HG03066 (cell line): ENCODE results near the gene MARCHF3.

Experiments used
- ATAC-seq: cut with Tn5 transposase; IDR thresholded peaks from one replicate; pipeline ENCODE4 v1.9.1; 2021; ENCODE audit warnings: low read depth; ENCODE audit not compliant: unreplicated experiment

The MARCHF3 gene

DNA sequence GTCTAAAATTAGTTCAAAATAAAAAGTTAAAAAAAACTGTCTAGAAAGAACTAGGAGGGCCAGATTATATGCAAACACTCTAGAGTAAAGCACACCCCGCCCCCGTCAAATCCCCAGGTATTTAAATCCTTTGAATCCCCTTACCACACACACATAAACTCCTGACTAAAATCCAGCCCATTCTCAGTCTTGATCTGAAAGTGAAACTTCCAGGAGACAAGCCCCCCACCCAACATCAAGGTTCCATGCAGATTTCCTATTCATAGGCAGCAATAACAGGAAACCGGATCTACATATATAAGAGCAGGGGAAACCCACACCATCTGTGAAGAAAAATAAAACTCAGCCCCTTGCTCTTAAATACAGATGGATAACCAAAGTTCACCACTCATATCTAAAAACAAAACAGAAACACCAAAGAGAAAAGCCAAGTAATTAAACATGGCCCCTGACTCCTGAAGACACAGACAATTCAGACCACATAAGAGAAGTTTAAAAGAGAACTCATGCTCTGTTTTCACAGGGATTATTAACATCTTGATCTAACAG, 42.3 kb downstream of the MARCHF3 start:
- peak; percentile 86 for ATAC-seq

DNA sequence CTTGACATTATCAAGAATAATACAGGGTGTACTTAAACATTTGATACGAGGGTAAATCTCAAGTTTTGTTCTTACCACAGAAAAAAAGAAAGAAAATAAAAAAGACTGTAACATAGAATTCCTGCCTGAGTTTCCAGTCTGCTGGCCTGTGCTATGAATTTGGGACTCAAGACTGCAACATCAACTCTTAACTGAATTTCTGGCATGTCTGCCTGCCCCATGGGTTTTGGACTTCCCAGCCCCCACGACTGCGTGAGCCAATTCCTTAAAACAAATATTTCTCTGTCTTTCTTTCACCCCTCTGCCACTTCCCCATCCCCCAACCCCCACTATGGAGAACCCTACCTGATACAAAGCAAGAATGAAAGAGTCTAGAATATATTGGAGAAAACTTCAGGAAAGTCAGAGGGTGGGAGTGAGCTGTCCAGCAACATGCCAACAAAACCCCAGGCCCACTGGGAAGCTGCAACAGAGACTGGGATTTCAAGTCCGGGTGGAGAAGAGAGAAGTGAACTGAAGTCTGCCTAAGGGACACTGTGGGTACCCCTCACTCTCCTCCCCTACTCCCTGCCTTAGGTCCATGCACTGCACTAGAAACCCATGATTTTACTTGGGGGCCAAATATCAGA, 43.0 kb downstream of the MARCHF3 start:
- no peak for ATAC-seq

- ATAC-seq = no peak
Observed at GRCh38 chr5:126984632-126985031, 45.7 kb downstream of the MARCHF3 start.

DNA sequence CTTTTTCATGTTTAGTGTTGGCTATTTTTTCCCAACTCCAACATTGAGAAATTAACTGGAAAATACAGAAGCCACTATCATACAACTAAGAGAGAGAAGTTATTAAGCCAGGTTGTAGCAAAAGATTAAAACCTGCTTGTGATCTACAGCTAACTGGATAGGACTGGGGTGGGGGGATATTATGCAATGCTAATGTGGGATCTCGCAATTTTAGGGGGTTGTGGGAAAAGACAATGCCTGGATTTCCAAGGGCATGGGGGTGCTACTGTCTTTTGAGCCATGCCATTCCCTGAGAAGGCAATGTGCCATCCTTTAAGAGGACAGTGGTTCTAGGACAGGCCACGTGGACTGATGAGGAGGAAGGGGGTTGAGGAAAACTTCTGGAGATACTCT, 46.5 kb downstream of the MARCHF3 start:
- ATAC-seq = no peak

GRCh38 chr5:126982926-126983873, 47.2 kb downstream of the MARCHF3 start:
- ATAC-seq = no peak

- ATAC-seq = no peak
Observed at GRCh38 chr5:126982202-126982601, 48.2 kb downstream of the MARCHF3 start.

GRCh38 chr5:126981701-126982100, 48.7 kb downstream of the MARCHF3 start:
- no peak for ATAC-seq

- ATAC-seq = no peak
Observed at GRCh38 chr5:126981222-126981621, 49.1 kb downstream of the MARCHF3 start.

DNA sequence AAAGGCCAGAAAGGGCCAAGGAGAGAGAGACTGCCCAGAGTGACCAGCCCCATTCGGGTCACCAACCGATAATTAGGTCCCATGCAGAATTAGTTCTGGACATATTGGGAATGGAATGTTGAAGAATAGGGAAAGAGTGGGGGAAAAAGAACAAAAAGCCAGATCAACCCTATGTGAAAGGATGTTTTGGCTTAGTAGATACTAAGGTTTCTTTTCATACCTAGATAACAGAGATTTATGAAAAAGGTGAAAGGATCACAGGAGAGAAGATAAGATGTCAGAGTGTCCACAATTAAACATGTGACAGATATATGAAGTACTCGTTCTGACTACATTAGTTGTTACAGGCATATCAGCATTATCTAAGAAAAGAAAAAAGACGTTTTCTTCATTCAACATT, 52.1 kb downstream of the MARCHF3 start:
- no peak for ATAC-seq

DNA sequence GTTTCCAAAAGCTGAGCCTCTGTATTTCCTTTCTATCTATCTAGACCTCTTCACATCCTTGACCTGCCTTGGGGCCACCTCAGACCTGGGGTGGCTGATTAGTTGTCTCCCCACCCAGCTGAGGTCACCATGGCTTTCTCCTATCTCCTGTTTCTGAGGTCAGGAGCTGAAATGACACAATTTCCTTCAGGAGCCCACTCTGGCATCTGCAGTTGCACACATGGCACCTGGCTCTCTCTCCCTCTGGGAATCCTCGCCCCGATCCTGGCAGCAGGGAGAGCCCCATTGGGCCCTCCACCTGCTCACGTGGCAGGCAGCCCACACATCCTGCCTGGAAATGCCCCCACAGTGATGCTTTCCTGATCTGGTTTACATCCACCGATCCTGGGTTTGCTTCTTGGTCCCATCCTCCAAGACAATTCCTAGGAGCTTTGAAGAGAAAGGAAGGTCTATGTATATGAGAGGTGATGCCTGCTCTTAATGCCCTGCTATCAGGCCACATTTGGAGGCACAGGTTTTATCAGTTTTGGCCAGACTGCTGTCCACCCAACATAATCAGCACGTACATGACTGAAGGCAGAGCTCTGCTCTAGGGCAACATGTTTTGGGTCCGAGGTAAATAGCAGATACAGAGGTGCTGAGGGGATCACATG, 53.7 kb downstream of the MARCHF3 start:
- ATAC-seq = no peak

DNA sequence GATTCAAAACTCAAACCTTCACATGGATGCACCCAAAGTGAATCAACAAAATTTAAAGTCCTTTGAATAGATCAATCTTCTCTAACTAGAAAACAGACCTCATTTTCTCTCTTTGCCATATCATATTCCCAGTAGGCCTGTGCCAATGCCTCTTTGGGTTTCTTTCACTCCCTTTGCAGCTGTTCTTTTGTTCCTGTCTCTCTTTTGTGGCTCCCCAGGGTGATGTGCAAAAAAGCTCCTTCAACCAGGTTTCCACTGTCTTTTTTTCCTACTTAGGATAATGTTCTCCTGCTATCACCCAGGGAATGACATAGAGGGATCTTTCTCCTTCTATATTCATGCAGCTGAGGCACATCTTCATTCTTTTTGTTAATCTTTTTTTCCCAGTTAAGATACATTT, 54.6 kb downstream of the MARCHF3 start:
- ATAC-seq = no peak

GRCh38 chr5:126973193-126973592, 57.2 kb downstream of the MARCHF3 start:
- ATAC-seq = no peak

- peak; percentile 72 for ATAC-seq
Observed at GRCh38 chr5:126972062-126972895, 58.1 kb downstream of the MARCHF3 start.

- no peak for ATAC-seq
Observed at GRCh38 chr5:126971455-126972031, 58.8 kb downstream of the MARCHF3 start.

DNA sequence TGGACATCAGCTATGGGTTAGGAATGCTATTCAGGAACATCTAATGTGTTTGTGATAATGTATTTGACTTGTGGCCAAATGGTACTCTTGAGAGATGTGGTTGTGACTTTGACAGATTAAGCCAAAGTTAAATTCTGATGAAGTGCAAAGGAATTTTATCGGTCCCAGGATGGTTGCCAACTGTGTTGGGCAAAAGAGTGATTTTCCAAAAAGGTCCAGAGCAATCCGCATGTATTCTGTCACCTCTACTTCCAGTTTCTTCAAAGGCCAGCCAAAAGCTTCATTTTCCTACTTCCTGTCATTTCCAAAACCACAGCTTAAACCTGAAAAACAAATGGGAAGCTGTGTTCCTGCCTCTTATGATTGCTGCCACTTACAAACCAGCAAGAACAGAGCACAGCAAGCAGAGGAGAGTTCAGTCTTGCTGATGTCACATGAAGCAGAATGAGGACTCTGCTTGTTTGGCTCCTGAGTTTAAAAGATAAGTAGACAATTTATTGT, 59.8 kb downstream of the MARCHF3 start:
- no peak for ATAC-seq

DNA sequence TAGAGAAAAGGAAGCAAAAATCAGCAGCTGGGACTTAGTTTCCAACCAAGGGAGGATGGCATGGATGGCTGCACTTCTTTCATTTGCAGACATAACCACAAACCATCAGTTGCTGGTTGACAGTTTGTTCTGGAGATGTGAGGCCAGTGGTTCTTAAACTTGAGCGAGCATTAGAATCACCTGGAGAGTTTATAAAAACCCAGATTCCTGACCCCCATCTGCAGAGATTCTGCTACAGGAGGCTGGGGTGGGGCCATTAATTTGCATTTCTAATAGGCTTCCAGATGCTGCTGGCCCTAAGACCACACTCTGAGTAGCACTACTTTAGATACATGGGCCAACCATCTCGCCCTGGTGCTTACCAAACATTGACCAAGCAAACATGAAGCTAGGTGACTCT, 60.8 kb downstream of the MARCHF3 start:
- peak; percentile 35 for ATAC-seq

- ATAC-seq = no peak
Observed at GRCh38 chr5:126967808-126968466, 62.4 kb downstream of the MARCHF3 start.

DNA sequence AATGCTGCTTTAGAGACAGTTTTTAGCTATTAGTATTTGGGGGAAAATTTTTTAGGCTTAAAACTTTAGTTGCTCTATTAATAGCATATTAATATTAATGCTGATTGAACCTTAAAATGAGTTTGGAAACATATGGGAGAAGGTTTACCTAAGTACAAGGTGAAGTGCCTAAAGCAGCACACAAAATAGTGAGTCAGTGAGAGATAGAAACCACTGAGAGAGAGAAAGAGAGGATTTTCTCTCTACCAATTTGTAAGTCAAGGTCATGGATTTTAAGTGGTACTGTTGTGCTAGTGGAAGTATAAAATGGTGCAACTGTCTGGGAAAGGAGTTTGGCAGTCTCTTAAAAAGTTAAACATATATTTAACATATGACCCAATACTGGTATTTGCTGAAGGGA, 64.9 kb downstream of the MARCHF3 start:
- ATAC-seq = no peak

- peak; percentile 48 for ATAC-seq
Observed at GRCh38 chr5:126965061-126965475, 65.3 kb downstream of the MARCHF3 start.
